HEK293T (cell line): ENCODE results near the gene UMODL1.

Experiments
- ARNT ChIP-seq: fragments of 450-650 bp; IDR thresholded peaks from 2 replicates; pipeline ENCODE4 v1.6.1; 2017; ENCODE audit warnings: mild to moderate bottlenecking
- ELF4 ChIP-seq: fragments of 450-650 bp; IDR thresholded peaks from 2 replicates; pipeline ENCODE4 v1.6.1; 2017; ENCODE audit warnings: antibody characterized with exemption
- FOXK2 ChIP-seq: fragments of 450-650 bp; IDR thresholded peaks from 2 replicates; pipeline ENCODE4 v1.6.1; 2016; ENCODE audit warnings: mild to moderate bottlenecking
- FOXM1 ChIP-seq: fragments of 450-650 bp; IDR thresholded peaks from 2 replicates; pipeline ENCODE4 v1.6.1; 2017; ENCODE audit warnings: mild to moderate bottlenecking, borderline replicate concordance
- HDGF ChIP-seq: fragments of 450-650 bp; IDR thresholded peaks from 2 replicates; pipeline ENCODE4 v1.6.1; 2017; ENCODE audit warnings: antibody characterized with exemption, borderline replicate concordance
- LEF1 ChIP-seq: fragments of 450-650 bp; IDR thresholded peaks from 2 replicates; pipeline ENCODE4 v1.6.1; 2017; ENCODE audit warnings: mild to moderate bottlenecking, borderline replicate concordance
- NFRKB ChIP-seq: fragments of 450-650 bp; IDR thresholded peaks from 2 replicates; pipeline ENCODE4 v1.6.1; 2016; ENCODE audit warnings: mild to moderate bottlenecking, moderate library complexity
- SP1 ChIP-seq: fragments of 450-650 bp; IDR thresholded peaks from 2 replicates; pipeline ENCODE4 v1.6.1; 2017
- SUZ12 ChIP-seq: fragments of 450-650 bp; IDR thresholded peaks from 2 replicates; pipeline ENCODE4 v1.6.1; 2016; ENCODE audit warnings: mild to moderate bottlenecking

GRCh38 chr21:42112238-42112637 lies 41.1 kb downstream of the UMODL1 start:
- no peak for TF ChIP-seq SUZ12
- TF ChIP-seq HDGF: no peak
- no peak for TF ChIP-seq FOXK2
- no peak for TF ChIP-seq SP1
- no peak for TF ChIP-seq NFRKB
- no peak for TF ChIP-seq ELF4
- no peak for TF ChIP-seq ARNT
- no peak for TF ChIP-seq LEF1
- TF ChIP-seq FOXM1: no peak
